A673 (cell line): ENCODE measurements around the gene CELF1.

Experiments used
- EZH2 ChIP-seq: fragments of 200-600 bp; sonication (generic); IDR thresholded peaks from 2 replicates; pipeline ENCODE4 v1.6.1; 2017; ENCODE audit warnings: borderline replicate concordance, low read depth, mild to moderate bottlenecking, mixed read lengths, antibody characterized with exemption, low read length; ENCODE audit not compliant: poor library complexity, severe bottlenecking
- TF ChIP-seq, protein P1 (sequence below): fragments of 300-800, 200-600 bp; sonication (generic); conservative IDR thresholded peaks from 2 replicates; pipeline ENCODE4 v1.5.1; 2017; ENCODE audit warnings: low read depth, mild to moderate bottlenecking, antibody characterized with exemption, low read length, moderate library complexity, mixed read lengths

GRCh38 chr11:47586098-47586855, 33.3 kb upstream of the CELF1 start, which contains the start of gene FAM180B:
- TF ChIP-seq, protein P1, sequence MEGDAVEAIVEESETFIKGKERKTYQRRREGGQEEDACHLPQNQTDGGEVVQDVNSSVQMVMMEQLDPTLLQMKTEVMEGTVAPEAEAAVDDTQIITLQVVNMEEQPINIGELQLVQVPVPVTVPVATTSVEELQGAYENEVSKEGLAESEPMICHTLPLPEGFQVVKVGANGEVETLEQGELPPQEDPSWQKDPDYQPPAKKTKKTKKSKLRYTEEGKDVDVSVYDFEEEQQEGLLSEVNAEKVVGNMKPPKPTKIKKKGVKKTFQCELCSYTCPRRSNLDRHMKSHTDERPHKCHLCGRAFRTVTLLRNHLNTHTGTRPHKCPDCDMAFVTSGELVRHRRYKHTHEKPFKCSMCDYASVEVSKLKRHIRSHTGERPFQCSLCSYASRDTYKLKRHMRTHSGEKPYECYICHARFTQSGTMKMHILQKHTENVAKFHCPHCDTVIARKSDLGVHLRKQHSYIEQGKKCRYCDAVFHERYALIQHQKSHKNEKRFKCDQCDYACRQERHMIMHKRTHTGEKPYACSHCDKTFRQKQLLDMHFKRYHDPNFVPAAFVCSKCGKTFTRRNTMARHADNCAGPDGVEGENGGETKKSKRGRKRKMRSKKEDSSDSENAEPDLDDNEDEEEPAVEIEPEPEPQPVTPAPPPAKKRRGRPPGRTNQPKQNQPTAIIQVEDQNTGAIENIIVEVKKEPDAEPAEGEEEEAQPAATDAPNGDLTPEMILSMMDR: no peak
- TF ChIP-seq EZH2: no peak
